GM18909 (cell line): ENCODE measurements around the gene LGALS16.
"Not testable (repeated sequence)": the region's sequence is repeated elsewhere in the genome, so short reads cannot be mapped to it uniquely, and the experiment has no call there.

Experiments used
- ATAC-seq: cut with Tn5 transposase; IDR thresholded peaks from one replicate; pipeline ENCODE4 v1.9.1; 2021; ENCODE audit warnings: mild to moderate bottlenecking; ENCODE audit not compliant: unreplicated experiment, poor library complexity

Gene LGALS16

DNA sequence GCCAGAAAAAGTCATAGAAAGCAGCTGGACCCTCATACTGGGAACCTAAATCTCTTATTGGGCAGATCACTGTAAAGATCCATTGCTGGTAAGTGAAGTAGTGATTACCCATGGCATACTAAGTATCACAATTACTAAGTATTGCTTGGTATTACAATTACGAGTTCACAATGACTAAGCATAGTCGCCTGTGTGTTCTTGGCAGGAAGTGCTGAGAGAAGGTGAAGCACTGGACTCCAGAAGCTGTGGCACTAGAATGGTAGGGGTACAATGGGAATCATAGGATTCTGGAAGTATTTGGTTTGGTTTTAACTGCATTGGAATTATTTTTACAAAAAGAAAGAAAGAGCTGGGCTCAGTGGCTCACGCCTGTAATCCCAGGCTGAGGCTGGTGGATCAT is 20.3 kb downstream of the LGALS16 start:
- ATAC-seq = no peak

DNA sequence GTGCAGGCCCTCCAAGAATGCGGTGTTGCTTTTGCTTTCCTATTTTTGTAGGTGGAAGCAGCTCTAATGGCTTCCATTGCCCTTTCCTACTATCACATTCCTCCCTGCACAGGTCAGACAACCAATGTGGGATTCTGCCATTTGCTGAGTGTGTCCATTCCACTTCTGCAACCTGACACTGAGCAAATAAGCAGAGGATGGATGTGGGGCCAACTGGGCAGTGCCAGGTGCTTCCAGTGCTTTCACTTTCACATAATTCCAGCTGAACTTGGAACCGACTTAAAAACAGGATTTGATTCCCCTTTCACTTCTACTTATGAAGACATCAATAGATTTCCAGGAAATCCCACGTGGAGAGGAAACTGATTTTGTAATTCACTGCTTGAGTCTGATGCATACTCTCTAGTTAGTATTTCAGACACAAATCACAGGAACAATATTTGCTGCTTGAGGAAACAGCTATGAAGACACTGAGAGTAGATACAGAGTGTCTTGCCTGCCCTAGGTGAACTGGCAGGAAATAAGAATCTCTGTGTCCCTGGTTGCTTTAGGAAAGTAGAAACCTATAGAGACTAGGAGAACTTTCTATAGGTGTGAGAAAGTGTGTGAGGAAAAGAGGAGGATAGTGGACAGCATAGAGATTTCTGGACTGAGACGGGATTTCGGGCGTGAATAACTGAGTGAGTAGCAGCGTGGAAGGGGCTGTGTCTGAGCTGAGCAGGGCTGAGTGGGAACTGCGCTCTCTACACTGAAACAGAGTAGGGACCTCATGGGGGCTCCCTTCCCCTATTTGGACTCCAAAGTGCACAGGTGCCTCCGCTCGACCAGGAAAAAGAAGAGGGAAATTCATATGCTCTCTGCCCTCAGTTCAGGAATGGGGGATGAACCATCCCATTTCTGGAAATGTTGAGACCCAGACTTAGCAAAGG is 22.5 kb downstream of the LGALS16 start:
- no peak for ATAC-seq

DNA sequence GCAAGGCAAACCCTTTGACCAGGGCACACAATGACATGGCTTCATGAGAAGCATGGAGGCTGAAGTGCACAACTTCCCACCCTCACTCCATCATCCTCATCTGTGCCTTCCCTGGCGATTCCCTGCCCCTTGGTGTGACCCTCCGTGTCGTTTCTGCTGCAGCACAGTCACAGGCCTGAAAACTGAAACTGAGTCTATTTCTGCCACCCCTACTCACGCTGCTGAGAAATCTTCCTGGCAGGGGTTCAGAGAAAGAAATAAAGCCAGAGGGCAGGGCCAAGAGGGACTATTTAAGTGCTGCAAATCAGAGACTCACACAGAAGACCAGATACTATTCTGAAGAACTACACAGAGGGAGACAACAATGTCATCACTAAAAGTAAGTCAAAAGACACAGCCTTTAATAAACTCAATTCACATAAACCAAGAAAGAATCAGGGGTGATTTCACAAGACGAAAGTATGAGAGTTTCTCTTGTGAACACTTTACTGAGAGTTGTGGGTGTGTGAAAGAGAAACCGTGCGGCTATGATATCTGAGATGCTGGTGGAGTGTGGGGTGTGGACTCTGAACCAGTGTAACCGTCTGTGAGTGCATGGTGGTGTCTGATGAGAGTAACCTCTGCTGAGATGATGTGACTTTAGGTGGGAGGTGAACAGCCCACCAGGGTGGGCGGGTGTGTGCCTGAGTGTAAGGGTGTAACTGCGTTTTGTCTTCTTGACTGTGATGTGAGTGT is 23.5 kb downstream of the LGALS16 start:
- ATAC-seq = peak; percentile 58

DNA sequence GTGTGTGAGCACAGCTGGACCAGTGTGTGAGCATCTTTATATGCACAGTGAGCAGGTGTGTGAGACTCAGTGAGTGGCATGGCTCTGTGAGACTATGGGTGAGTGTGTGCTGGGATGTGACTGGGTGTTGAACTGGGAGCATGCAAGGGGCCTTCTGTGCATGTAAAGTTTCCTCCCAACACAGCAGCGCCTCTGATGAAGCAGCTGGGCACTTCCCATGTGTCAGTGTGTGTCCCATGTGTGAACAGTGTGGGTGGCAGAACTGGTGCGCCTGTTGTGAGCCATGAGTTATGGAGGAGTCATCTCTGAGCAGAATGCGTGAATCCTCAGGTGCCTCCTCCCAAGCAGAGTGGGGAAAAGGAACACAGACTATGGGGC is 24.1 kb downstream of the LGALS16 start:
- ATAC-seq = peak; percentile 4

DNA sequence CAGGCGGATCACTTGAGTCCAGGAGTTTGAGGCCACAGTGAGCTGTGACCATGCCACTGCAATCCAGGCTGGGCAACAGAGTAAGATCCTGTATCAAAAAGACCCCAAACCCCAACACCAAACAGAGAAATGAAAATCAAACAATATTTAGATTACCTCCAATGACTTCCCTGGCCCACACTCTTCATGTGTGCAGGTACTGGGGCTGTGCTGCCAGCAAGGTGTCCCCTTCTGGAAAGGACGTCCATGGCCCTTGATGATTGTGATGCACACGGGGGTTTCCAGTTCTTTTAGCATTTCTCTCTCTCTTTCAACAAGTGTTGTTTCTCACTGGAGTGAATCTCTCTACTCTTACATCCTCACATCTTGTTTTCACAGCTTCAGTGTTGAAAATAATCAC is 24.9 kb downstream of the LGALS16 start:
- ATAC-seq = no peak

DNA sequence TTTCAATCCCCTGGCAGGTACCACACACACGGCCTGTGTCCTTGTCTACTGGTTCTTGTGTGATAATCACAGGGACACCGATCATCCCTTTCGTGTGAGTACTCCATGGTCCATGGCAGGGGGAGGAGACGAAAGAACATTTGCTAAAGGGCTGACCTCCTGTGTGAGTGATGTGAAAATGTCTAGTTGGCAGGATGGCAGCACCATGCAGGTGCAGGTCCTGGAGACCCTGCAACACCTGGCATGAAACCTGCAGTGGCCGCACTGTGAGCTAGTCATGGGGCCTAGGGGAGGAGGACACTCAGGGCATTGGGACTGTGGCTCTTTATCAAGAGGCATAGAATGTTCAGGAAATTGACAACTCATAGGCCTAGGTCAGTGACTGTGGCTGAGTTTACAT is 25.7 kb downstream of the LGALS16 start:
- no peak for ATAC-seq

DNA sequence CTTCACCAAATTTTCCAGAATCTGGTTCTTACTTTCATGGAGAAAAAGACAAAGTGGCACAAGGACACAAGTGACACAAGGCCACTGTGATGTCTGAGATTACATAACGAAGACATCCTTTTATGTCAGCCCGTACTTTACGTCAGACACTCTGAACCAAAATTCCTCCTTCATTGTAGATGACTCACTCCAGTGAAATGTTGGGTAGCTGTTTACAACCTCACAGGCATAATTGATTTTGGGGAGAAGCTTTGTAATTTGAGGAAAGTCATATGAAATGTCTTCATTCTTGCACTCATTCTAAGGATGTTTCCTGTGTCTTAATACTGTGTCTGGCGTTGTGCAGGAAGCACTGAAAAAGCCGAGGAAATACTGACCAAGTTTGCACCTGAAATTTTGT is 28.6 kb downstream of the LGALS16 start:
- ATAC-seq = no peak

DNA sequence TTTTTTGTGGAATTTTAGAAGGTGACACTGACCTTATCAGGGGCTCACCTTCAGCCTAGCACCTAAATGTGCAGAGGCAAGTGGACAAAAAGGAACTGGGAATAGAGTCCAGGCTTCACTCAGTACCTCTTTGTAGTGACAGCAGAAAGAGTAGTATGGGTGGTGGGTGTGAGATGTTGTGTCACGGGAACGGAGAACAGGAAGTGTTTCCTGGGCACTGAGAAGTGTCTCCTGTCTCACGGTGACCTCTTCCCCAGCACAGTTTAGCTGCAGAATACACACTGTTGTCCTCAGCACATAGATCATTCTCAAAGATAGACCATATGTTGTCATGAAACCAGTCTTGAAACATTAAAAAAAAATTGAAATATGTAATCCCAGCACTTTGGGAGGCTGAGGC is 31.0 kb downstream of the LGALS16 start:
- no peak for ATAC-seq

DNA sequence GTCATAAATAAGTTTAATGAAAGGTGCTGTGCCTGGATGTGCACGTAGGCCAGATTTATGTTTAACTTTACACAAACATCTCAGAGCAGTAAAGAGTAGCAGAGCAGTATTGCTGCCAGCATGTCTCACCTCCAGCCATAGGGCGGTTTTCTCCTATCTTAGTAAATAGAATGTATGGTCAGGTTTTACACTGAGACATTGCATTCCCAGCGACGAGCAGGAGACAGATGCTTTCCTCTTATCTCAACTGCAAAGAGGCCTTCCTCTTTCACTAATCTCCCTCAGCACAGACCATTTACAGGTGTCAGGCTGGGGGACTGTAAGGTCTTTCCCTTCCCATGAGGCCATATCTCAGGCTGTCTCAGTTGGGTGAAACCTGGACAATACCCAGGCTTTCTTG is 32.9 kb downstream of the LGALS16 start:
- not testable (repeated sequence) for ATAC-seq

DNA sequence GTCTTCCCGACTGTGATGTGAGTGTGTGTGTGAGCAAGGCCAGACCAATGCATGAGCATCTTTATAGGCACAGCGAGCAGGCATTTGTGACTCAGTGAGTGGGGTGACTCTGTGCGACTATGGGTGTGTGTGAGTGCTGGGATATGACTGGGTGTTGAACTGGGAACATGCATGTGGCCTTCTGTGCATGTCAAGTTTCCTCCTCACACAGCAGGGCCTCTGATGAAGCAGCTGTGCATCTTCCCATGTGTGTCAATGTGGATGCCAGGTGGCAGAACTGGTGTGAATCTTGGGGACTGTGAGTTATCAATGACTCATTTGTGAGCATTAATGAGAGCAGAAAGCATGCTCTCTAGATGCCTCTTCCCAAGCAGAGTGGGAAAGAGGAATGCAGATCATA is 36.5 kb downstream of the LGALS16 start:
- ATAC-seq = no peak

DNA sequence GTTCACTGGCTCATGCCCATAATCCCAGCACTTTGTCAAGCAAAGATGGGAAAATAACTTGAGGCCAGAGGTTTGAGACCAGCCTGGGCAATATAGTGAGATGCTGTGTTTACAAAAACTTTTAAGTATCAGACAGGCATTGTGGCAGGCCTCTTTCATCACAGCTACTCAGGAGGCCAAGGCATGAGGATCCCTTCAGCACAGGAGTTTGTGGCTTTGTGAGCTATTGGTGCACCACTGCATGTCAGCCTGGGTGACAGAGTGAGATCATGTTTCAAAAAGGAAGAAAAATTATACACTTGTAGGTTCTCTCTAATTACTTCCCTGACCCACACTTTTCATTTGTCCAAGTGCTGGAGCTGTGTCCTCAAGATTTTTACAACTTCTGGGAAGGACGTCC is 37.1 kb downstream of the LGALS16 start:
- ATAC-seq = no peak

DNA sequence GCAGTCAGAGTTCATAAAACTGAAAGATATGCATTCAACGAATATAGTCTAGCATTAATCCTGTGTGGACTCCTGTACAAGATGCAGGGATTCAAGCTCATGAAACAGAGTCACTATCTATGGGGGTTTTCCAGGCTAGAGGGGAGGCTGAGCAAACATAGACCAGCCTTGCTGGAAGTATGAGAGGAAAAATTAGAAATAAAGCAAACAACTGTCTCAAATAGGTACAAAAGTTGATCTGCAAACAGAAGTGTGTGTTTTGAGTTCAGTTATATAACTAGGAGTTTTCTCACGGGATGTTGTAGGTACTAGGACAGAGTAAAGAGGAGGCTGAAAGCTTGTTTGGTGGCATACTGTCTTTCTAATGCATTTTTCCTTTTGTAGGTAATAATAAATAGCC is 40.0 kb downstream of the LGALS16 start:
- ATAC-seq = no peak

DNA sequence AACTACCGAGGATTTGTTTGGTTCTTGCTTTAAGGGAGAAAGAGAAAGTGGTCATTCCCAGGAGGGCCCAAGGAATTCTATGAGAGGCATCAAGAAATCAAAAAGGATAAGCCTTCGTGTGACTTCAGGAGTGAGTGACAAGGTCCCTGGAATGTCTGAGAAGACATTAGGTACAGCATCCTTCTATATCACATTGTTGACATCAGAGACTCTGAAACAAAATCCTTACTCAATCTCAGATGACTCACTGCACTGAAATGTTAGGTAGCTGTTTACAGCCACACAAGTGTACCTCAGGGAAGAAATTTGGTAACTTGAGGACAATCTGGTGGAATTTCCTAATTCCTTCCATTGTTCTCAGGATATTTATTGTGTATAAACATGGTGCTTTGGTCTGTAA is 40.7 kb downstream of the LGALS16 start:
- no peak for ATAC-seq

DNA sequence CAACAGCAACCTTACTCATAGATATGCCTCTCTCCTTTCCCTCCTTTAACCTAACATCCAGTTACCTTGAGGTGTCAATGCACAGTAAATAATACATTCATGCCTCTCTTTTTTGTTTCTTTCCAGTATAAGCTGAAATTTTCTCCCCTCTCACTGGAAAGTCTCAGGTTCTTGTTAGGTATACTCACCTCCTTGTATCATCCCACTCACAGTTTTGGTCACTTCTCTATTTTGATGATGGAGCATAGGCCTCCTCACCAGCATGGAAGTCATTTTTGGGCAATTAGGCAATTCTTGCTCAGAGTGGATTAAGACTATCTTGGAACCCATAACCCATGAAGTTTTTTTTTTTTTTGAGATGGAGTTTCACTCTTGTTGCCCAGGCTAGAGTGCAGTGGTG is 42.8 kb downstream of the LGALS16 start:
- no peak for ATAC-seq

DNA sequence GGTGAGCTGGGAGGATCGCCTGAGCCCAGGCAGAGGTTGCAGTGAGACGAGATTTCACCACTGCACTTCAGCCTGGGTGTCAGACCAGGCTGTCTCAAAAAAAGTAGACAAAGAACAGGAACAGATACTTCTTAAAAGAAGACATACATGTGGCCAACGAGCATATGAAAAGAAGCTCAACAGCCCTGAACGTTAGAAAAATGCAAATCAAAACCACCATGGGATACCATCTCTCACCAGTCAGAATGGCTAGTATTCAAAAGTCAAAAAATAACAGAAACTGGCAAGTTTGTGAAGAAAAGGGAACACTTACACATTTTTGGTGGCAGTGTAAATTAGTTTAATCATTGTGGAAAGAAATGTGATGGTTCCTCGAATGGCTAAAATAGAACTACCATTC is 45.6 kb downstream of the LGALS16 start:
- no peak for ATAC-seq

DNA sequence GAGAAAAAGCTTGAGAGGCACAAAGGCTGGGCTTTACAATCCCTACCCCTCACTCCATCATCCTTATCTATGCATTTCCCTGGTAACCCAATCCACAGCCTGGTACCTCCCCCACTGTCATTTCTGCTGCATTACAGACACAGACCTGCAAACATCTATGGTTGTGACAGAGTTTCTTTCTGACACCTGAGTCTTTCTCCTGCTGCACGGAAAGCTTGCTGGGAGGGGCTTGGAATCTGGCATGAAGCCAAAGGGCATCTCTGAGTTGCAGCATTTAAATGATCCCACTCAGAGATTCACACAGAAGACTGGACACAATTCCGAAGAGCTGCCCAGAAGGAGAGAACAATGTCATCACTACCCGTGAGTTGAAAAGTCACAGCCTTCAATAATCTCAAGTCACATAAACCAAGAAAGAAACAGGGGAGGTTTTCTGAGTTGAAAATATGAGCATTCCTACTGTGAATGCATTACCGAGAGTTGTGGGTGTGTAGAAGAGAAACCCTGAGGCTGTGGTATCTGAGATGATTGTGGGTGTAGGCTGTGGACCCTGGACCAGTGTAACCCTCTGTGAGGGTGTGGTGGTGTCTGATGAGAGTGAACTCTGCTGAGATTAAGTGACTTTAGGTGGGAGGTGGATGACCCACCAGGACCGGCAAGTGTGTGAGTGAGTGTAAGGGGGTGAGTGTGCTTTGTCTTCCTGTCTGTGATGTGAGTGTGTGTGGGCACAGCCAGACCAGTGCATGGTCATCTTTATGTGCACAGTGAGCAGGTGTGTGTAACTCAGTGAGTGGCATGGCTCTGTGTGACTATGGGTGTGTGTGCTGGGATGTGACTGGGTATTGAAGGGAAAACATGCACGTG is 48.7 kb downstream of the LGALS16 start, which contains the start of gene LGALS14:
LGALS14 (plus strand) TSS at position 301 of the 864 bp plus-strand sequence; CDS start at position 349, 48 bp downstream.
- ATAC-seq = no peak

DNA sequence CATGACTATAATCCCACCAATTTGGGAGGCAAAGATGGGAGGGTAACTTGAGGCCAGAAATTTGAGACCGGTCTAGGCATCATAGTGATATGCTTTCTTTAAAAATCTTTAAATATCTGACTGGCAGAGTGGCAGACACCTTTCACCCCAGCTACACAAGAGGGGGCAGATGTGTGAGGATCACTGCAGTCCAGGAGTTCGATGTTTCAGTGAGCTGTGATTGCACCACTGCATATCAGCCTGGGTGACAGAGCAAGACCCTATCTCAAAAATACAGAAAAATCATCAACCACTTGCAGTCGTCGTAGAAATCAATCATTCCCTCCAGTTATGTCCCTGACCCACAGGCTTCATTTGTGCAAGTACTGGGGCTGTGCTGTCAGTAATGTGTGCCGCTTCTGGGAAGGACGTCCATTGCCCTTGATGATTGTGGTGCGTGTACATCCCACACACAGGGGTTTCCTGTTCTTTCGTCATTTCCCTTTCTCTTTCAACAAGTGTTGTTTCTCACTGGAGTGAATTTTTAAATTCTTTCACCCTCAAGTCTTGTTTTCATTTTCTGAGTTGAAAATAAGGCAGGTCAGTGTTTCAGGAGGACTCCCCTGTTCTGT is 50.0 kb downstream of the LGALS16 start:
- ATAC-seq = no peak

DNA sequence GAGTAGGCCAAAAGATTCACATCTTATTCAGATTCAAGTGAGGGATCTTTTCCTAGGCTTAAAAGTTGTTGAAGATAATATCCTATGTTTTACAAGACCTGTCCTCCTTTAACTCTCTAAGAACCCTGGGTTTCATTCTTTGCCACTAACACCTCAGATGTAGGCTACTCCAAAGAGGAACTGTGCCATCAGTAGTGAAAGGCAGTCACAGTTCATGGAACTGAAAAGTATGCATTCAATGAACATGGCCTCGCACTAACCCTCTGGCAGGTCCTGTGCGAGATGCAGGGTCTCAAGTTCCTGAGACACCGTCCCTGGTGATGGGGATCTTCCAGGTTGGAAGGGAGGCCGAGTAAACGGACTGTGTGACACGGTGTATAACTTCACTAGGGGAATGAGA is 52.9 kb downstream of the LGALS16 start:
- ATAC-seq = peak; percentile 36

DNA sequence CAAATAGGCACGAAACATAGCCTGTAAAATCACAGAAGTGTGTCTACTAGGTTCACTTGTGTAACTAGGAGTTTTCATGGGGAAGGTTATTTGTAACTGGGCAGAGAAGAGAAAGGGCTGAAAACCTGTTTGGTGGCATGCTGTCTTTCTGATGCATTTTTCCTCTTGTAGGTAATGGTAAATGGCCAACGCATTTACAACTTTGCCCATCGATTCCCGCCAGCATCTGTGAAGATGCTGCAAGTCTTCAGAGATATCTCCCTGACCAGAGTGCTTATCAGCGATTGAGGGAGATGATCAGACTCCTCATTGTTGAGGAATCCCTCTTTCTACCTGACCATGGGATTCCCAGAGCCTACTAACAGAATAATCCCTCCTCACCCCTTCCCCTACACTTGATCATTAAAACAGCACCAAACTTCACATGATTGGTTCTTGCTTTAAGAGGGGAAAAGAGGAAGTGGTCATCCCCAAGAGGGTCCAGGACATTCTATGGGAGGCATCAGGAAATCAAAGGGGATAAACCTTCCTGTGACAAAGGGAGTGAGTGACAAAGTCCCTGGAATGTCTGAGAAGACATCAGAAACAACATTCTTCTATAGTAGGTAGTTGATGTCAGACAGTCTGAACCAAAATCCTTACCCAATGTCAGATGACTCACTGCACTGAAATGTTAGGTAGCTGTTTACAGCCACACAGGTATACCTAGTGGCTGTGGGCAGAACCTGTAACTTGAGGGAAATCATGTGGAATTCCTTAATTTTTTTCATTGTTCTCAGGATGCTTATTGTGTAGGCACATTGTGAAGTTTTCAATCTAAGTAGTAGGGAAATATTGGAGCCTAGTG is 53.5 kb downstream of the LGALS16 start:
- no peak for ATAC-seq
